ENCODE results near the gene NOC2L.
A peak's percentile ranks its signal among the peaks of the same experiment; 100 is the strongest.

The NOC2L gene

DNA sequence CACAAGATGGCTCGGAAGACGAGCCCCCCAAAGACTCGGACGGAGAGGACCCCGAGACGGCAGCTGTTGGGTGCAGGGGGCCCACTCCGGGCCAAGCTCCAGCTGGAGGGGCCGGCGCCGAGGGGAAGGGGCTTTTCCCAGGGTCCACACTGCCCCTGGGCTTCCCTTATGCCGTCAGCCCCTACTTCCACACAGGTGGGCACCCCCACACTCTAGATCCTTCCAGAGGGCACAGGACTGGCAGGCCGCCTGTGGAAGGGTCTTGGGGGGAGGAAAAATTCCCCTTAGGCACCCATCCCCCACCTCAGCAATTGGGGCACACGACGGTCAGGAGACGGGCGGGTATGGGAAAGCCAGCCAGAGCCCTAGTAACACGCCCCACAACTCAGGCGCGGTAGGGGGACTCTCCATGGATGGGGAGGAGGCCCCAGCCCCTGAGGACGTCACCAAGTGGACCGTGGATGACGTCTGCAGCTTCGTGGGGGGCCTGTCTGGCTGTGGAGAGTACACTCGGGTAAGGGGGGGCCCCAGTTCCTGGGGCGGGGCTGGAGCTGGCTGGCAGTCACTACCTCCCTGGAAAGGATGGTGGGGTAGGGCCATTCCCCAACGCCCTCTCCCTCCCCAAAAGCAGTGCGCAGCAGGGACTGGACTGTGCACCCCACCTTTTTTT, 16.1 kb downstream of the NOC2L start:
- peak; percentile 77 for DNase-seq (ENCODE audit: low read depth)

DNA sequence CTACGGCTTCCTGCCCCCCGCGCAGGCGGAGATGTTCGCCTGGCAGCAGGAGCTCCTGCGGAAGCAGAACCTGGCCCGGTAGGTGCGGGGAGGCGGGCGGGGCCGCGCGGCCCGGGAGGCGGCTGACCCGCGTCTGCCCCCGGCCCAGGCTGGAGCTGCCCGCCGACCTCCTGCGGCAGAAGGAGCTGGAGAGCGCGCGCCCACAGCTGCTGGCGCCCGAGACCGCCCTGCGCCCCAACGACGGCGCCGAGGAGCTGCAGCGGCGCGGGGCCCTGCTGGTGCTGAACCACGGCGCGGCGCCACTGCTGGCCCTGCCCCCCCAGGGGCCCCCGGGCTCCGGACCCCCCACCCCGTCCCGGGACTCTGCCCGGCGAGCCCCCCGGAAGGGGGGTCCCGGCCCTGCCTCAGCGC, 16.6 kb downstream of the NOC2L start:
- no peak for DNase-seq (ENCODE audit: low read depth)

DNA sequence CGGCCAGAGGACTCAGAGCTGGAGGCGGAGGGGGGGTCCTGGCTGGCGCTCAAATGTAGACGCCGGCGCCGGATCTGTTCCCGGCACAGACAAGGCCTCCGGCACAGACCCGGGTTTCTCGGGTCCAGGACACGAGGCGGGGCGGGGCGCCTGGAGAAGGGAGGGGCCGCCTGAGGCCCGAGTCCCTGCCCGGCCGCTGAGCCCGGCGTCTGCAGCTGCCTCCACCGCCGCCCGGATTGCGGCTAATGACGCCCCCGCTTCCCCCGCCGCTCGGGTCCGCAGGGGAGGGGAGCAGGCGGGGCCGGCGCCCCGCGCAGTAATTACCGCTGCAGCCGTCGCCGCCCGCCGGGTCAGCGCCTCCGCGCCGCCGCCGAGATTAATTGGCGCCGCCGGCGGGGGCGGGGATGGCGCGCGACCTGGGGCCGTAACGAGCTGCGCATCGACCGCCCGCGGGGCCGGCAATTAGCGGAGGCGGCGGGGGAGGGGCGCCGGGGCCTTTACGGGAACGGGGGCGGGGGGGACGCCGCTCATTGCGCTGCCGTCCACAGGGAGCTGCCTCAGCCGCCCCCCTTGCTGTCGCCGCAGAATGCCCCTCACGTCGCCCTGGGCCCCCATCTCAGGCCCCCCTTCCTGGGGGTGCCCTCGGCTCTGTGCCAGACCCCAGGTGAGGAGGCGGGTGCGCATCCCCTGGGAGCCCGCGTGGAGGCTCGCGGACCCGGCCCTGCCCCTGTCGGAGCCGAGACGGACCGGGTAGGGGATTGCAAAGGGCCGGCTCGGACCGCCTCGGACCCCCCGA, 17.3 kb downstream of the NOC2L start:
- peak; percentile 88 for DNase-seq (ENCODE audit: low read depth)

DNA sequence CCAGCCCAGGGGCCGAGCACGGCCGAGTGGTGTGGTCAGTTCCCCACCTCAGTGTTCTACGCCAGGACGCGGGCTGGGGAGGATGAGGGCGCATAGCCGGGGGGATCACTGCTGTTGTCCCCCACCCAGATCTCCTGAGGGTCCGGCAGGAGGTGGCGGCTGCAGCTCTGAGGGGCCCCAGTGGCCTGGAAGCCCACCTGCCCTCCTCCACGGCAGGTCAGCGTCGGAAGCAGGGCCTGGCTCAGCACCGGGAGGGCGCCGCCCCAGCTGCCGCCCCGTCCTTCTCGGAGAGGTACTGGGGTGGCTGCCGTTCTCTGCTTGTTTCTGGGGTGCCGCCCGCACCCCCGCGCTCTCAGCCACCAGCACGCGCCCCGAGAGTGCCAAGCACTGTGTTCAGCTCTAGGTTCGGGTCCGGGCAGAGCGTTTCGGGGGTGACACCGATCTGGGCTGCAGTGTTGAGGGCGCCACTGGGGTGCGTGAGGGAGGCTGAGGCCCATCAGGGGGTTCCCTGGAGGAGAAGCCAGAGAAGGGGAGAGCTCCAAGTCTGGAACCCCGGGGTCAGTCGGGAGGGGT, 18.0 kb downstream of the NOC2L start:
- no peak for DNase-seq (ENCODE audit: low read depth)

DNA sequence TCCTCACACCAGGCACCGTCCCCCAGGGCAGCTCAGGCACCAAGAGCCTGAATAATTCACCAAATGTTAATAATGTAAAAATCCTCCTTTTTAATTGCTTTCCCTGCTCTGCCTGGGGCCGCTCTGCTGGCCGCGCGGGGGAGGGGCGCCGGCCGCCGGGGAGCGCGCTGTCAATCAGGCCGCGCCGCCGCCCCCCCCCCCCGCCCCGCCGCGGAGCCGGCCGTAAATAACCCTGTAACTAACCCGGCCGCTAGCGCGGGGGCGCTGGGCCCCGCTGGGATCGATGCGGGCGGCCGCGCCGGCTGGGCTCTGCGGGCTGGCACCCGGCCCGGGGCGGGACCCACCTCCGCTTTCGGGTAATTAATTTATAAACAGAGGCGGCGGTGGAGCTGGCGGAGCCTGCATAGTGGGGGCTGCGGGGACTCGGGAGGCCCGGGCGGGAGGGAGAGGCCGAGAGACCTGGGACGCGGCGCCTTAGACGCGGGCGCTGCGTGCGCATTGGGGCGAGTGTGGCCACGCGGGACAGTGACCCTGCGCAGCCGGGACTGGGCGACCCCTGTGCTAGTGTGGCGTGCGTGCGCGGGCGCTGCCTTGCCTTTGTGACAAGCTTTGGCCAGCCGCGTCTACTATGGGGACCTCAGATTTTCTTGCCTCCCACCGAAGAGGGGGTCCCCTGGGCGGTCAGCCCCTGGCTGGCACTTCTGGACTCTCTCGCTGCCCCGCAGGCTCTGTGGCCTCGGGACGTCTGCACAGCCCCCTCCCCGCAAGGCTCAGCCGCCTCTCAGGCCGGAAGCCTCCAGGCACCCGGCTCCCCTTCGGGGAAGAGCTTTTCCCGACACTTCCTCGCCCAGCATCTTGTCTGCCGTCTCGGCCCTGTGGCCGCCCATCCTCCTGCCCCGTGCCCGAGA, 18.7 kb downstream of the NOC2L start:
- DNase-seq (ENCODE audit: low read depth): peak; percentile 83

DNA sequence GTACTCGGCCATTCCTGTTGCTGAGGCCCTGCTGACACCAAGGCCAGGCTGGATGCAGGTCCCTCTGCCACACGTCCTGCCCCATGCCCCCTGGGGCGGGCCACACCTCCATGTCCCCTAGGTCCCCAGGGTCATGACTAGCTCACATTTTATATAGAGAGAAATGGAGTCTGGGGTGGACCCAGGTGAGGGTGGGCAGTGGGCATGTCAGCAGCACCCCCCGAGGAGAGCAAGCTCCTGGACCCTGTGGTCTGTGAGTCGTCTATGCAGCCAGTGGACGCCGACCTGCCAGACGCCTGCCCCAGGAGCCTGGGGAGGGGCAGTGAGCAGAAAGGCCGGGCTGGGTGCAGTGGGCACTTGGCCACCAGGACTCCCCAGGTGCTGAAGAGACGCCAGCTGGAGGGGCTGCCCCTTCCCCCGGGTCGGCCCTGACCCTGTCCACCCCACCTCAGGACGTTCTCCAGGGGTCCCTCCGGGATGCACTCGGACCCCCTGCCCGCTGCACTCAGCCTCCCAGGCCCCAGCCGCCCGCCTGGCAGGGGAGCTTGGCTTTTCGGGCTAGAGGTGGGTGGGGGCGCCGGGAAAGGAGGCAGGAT, 19.4 kb downstream of the NOC2L start:
- DNase-seq (ENCODE audit: low read depth): no peak

DNA sequence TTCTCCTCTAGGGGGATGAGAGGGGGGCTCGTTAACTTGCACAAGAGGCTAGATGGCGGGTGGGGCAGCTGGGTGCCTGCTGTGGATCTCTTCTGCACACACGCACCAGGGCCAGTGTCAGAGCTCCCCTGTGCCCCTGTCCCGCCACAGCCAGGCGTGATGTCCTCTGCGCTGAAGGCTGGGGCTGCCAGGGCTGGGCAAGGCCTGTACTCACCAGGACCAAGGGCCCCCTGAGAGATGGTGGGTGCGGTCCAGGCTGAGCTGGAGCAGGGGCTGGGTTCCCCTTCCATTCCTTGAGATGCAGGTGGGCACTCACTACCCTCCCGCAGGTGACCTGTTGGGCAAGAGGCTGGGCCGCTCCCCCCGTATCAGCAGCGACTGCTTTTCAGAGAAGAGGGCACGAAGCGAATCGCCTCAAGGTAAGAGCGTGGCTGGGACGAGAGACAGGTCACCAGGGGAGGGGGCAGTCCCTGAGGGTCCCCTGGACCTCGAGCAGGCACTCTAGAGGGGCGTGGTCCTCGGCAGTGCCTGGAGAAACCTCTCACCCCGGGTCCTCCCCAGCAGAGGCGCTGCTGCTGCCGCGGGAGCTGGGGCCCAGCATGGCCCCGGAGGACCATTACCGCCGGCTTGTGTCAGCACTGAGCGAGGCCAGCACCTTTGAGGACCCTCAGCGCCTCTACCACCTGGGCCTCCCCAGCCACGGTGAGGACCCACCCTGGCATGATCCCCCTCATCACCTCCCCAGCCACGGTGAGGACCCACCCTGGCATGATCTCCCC, 20.2 kb downstream of the NOC2L start:
- DNase-seq (ENCODE audit: low read depth): no peak

DNA sequence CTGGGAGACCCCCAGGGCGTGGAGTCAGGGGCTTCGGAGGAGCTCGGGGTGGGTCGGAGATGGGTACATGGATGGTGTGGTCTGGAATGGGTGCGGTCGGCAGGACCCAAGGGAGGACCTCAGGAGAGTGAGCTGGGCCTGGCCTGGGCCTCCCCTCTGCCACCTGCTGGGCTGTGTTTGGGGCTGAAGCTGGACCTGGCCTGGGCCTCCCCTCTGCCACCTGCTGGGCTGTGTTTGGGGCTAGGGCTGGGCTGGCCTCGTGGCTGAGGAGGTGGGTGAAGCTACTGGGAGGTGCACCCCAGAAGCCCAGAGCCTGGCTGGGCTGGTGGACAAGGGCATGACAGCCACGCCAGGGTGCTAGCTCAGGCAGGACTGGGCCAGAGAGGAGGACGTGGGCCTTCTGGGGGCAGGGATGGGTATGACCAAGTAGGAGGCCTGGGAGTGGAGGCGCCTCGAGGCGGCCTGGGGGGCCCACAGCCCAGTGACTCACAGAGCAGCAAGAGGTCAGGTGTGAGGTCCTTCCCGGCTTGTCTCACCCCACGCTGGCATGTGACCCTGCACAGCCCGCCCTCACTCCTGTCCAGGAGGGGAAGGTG, 20.9 kb downstream of the NOC2L start:
- DNase-seq (ENCODE audit: low read depth): peak; percentile 63

DNA sequence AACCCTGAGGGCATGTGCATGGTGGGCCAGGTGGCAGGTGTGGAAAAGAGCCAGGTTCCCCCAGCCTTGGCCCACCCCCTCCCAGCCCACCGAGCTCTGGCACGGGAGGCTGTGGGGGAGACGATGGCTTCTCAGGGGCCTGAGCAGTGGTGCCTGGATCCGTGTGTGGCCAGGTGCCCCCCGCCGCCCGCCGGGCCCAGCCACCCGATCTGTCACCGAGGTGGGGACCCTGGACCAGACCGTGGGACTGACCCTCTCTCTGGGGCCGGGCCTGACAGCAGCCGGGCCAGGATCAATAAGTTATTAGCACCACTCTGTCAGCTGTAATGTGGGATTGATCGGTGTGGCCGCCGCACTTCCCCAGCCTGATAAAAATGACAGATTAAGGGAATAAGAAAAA, 21.5 kb downstream of the NOC2L start:
- DNase-seq (ENCODE audit: low read depth): no peak

DNA sequence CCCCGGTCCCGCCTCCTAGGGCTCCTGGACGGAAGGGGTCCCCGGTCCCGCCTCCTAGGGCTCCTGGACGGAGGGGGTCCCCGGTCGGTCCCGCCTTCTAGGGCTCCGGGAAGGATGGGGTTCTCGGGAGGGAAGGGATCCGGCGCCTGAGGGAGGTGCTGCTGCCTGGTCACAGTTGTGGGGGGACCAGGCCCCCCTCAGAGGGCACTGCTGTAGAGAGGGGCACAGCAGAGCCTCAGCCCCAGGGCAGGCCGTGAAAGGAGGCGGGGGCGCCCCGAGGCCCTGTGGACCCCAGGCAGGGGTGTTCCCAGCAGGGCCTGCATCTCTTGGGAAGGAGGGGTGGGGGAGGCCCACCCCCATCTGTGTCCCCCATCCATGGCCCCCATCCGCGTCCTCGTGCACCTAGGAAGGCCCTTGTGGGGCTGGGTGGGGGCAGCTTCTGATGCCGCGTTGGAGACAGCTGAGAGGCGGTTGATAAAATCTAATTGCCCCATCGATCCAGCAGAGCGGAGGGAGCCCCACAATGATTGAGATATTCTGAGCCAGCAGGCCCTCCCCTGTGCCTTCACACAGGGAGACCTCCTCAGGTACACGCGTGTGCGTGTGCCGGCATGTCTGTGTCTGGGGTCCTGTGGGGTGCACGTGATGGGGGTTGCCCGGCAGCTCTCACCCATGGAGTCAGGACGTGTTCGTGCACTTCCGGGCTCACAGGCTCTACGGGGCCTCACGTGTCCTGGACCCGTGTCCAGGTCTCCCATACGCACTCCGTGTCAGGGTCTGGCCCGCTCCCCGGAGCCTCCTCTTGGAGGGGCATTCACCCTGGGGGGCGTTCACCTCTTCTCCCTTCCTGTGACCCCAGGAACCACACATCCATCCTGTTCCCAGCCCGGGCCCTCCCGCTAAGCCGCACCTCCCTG, 22.4 kb downstream of the NOC2L start:
- no peak for DNase-seq (ENCODE audit: low read depth)

DNA sequence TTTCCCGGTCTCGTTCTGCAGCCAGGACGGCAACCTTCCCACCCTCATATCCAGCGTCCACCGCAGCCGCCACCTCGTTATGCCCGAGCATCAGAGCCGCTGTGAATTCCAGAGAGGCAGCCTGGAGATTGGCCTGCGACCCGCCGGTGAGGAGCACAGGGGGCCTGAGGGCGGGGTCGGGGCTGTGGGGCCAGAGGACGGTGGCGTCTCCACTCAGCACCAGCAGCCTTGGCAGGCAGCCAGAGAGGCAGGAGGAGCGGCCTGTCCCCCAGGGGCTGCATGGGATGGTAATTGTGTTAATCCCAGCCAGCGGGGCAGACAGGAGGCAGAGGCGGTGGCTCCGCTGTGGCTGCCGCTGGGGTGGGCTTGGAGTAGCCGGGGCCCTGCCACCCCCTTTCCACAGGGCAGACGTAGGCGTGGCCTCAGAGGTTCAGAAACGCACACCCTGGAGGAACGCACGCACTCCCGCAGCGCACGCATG, 23.3 kb downstream of the NOC2L start:
- DNase-seq (ENCODE audit: low read depth): no peak

DNA sequence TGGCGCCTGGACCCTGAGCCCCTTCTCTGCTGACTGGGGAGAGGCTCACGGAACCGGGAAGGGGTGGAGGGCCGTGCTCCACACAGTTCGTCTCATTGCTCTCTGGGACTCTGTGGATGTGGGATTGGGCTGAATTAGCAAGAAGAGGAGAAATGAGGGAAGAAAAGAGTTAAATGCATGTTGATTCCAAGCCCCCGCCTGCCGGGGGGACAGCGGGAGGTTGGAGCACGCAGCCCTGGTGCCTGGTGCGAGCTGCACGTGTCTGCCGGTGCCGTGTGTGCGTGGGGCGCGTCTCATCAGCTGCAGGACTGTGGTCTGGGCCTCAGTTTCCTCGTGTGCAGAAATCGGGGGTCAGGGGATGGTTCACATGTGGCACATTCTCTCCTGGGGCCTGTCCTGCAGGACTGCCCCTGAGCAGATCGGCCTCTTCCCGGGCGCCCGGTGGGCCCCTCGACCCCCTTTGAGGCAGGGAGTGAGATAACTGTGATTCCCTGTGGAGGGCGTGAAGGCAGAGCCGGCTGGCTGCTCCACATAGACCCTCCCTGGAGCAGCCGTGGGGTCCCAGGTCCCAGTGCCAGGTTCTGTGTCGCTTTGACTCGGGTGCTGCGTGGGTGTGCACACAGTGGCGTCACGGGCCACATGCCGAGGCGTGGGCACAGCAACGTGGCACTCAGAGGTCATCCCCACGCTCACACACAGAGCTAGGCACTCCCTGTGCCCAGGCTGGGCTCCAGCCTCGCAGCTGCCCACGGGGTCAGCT, 23.9 kb downstream of the NOC2L start:
- DNase-seq (ENCODE audit: low read depth): no peak

DNA sequence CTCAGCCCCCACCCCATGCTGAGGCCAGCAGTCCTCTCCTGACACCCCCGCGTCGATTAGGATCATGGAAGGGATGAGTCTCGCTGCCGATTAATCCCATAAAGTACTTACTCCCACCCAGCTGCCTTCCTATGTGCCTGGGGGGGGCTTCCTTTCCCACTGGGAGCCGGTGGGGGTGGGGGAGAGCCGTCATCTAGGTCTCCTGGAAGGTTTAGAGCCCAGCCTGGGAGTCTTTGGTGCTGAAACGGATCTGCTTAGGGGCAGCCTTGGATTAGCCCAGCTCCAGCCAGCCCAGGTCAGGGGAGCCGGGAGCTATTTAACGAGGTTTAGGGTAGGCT, 25.5 kb downstream of the NOC2L start:
- DNase-seq (ENCODE audit: low read depth): no peak

DNA sequence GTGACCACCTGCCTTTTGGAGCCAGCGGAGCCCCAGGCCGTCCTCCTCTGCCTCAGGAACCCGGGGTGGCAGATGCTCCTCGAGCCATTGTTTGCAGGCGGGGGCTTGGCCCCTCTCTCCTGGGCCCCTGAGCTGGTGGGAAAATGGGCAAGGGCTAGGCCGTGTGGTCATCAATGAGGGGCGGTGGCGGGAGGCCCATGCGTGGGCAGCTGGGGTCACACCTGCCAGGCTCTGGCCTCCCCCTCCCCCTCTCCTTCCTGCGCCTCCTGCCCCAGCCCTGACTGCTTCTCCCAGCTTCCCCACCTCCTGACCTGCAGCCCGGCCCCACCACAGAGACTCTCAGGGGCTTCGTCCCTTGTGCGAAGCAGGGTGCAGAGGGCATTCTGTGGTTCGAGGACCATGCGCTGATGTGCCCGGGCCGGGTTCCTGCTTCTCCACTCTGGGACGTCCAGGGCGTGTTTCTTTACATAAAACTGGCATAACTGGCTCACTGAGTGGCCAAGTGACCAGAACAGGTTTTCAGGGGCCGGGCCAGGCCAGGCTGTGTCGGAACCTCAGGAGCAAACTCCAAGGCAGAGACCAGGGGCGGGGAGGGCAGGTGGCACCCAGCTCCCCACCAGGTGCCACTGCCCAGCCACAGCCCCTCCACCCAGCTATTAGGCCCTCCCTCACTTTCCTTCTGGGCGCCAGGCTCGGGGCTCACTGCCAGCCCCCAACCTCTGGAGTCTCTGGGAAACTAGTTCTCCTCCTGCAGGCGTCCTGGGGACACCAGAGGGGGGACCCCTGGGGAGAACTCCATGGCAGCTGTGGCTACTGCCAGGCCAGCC, 26.1 kb downstream of the NOC2L start:
- no peak for DNase-seq (ENCODE audit: low read depth)

DNA sequence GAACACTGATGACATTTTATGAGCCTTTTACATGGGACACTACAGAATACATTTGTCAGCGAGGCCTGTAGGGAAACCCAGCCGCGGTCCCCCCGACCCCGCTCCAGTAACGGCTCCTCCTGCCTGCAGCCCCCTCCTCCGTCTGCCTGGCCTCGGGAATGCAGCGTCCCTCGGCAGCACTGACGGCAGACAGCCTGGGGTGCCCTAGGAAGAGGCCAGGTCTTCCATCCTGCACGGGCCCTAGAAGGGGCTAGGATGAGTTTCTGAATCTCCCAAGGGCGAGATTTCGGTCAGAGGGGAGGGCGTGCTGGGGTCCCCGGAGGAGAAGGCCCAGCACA, 26.9 kb downstream of the NOC2L start:
- DNase-seq (ENCODE audit: low read depth): no peak

DNA sequence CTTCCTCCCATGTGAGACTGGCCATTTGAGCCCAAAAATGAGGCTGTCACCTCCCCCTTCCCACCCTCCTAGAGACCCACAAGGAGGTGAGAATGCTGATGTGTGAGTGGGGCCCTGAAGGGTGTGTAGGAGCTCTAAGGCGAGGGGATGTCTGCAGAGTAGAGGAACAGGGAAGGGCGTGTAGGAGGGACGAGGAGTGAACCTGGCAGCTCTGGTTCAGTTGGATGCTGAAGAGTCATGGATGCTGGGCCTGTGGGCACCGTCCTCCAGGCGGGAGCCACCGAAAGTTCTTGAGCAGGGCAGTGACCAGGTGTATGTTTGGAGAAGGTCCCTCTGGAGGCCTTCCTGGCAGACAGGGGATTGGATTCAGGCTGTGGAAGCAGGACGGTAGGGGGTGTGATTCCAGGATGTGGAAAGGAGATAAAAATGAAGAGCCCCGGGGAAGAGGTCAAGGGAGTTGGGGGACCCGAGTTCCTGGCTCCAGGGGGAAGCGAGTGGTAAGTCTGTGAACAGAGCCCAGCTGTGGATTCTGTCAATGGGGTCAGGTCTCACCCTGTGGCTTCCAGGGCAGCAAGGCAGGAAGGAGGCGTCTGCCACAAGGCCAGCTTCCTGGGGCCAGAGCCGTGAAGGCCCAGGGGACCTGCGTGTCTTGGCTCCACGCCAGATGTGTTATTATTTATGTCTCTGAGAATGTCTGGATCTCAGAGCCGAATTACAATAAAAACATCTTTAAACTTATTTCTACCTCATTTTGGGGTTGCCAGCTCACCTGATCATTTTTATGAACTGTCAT, 27.5 kb downstream of the NOC2L start:
- no peak for DNase-seq (ENCODE audit: low read depth)

DNA sequence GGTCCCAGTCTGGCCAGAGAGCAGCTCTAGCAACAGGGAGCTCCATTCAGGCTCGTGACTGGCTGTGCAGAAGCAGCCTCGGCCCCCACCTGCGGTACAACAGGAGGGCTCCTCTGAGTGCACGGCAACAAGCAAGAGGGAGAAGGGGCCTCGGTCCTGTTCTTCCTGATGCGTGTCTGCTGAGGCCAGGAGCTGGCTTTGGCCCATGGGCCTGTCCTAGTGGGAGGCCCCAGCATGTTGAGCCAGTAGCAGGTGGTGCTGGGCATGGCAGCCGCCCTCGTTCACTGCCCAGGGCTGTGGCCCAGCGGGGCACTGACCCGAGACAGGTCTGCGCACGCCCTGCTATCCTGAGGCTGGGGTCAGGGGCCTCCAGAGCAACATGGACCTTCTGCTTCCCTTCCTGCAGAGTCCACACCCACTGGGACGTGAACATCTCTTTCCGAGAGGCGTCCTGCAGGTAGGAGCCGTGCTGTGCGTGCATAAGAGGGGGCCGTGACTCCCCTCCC, 28.4 kb downstream of the NOC2L start:
- DNase-seq (ENCODE audit: low read depth): no peak

Measured in amniotic epithelial cell (primary cell).